HG02840 (cell line): Measurements from ENCODE around the gene KMT5B.

Source experiments
- ATAC-seq: cut with Tn5 transposase; IDR thresholded peaks from one replicate; pipeline ENCODE4 v1.9.1; 2021; ENCODE audit warnings: mild to moderate bottlenecking, moderate library complexity, moderate number of reproducible peaks; ENCODE audit not compliant: unreplicated experiment, low FRiP score

The KMT5B gene

GRCh38 chr11:68216171-68216938 lies 3.3 kb upstream of the KMT5B start:
- no peak for ATAC-seq

- ATAC-seq = no peak
Observed at GRCh38 chr11:68215524-68216170, 2.6 kb upstream of the KMT5B start.

GRCh38 chr11:68215087-68215445 lies 2.0 kb upstream of the KMT5B start:
- no peak for ATAC-seq

GRCh38 chr11:68214173-68215086 lies 1.3 kb upstream of the KMT5B start:
- ATAC-seq = no peak

GRCh38 chr11:68213555-68214172 lies 568 bp upstream of the KMT5B start:
- ATAC-seq = peak; percentile 49

- peak; percentile 40 for ATAC-seq
Observed at GRCh38 chr11:68212421-68213134, 518 bp downstream of the KMT5B start.

- ATAC-seq = no peak
Observed at GRCh38 chr11:68211546-68211945, 1.6 kb downstream of the KMT5B start.

GRCh38 chr11:68206211-68206610 lies 6.9 kb downstream of the KMT5B start:
- ATAC-seq = no peak

GRCh38 chr11:68204402-68204801 lies 8.7 kb downstream of the KMT5B start:
- no peak for ATAC-seq

GRCh38 chr11:68202165-68202564 lies 10.9 kb downstream of the KMT5B start:
- ATAC-seq = no peak

GRCh38 chr11:68201492-68201891 lies 11.6 kb downstream of the KMT5B start:
- ATAC-seq = no peak

- no peak for ATAC-seq
Observed at GRCh38 chr11:68200639-68201038, 12.5 kb downstream of the KMT5B start.

- ATAC-seq = no peak
Observed at GRCh38 chr11:68199295-68199987, 13.7 kb downstream of the KMT5B start.

GRCh38 chr11:68196219-68196618 lies 16.9 kb downstream of the KMT5B start:
- ATAC-seq = no peak

GRCh38 chr11:68194675-68195294 lies 18.3 kb downstream of the KMT5B start:
- ATAC-seq = no peak

GRCh38 chr11:68193018-68193417 lies 20.1 kb downstream of the KMT5B start:
- ATAC-seq = no peak

- ATAC-seq = no peak
Observed at GRCh38 chr11:68191661-68192579, 21.2 kb downstream of the KMT5B start.

GRCh38 chr11:68189888-68190287 lies 23.2 kb downstream of the KMT5B start:
- no peak for ATAC-seq
